ENCODE measurements around the gene MYL10.

DNA sequence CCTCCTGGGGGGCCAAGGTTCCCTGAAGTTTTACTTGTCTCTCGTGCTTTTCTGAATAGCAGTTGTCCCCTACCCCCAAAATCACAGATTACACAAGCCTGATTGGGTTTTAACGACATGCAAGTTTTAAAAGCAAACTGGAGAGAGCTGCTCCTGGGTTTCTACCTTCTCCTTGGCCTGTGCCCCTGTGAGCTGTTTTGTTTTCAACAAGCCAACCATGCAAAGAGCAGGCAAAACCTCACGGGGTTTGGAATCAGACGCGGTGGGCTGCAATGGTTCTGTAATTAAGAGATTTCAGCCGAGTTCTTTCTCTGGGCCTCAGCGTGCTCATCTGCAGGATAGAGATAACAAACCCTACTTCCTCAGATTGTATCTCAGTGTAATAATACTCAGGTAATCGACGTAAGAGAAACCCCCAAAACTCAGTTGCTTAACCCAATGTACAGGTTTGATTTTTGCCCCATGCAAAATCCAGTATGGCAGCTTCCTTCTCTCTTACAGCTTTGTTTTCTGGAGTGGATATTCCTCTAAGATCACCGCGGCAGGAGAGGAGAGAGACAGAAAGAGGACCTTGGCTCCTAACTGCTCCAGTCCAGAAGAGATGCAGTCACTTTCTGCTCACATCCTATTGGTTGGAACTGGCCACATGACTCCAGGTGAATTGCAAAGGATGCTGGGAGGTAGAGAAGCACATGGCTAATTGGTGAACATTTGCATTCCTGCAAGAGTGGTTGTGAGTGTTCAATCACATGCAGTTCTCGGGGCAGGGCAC, 42.0 kb downstream of the MYL10 start:
- TF ChIP-seq, protein P1, sequence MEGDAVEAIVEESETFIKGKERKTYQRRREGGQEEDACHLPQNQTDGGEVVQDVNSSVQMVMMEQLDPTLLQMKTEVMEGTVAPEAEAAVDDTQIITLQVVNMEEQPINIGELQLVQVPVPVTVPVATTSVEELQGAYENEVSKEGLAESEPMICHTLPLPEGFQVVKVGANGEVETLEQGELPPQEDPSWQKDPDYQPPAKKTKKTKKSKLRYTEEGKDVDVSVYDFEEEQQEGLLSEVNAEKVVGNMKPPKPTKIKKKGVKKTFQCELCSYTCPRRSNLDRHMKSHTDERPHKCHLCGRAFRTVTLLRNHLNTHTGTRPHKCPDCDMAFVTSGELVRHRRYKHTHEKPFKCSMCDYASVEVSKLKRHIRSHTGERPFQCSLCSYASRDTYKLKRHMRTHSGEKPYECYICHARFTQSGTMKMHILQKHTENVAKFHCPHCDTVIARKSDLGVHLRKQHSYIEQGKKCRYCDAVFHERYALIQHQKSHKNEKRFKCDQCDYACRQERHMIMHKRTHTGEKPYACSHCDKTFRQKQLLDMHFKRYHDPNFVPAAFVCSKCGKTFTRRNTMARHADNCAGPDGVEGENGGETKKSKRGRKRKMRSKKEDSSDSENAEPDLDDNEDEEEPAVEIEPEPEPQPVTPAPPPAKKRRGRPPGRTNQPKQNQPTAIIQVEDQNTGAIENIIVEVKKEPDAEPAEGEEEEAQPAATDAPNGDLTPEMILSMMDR (IDR thresholded peaks at IDR 0.05; ENCODE audit: low read depth, low read length, poor library complexity, severe bottlenecking) = no peak
- no peak for TF ChIP-seq EZH2phosphoT487 (IDR thresholded peaks at IDR 0.05; ENCODE audit: borderline replicate concordance, low read length)
